CD4-positive, alpha-beta T cell treated with Interferon alpha-2 for 1 hour (primary cell): Measurements from ENCODE around the gene GLIS1.

ENCODE experiments used
- DNase-seq, 2 donors: peaks; one replicate each; pipeline ENCODE4 v3.0.0-alpha.2; 2020 to 2022

GLIS1 gene

GRCh38 chr1:53606197-53606596, 132.8 kb downstream of the GLIS1 start:
- DNase-seq, result no peak

- DNase-seq, result no peak
These were observed 133.8 kb downstream of the GLIS1 start for GRCh38 chr1:53605181-53605580.

- DNase-seq, result no peak
These were observed 134.6 kb downstream of the GLIS1 start for GRCh38 chr1:53604291-53604919.

GRCh38 chr1:53603431-53603830, 135.5 kb downstream of the GLIS1 start:
- no peak for DNase-seq

GRCh38 chr1:53601867-53602775, 136.8 kb downstream of the GLIS1 start:
- DNase-seq, result no peak

GRCh38 chr1:53601031-53601745, 137.8 kb downstream of the GLIS1 start:
- DNase-seq, result no peak

- DNase-seq, result peak; percentile 11 to 46
These were observed 138.4 kb downstream of the GLIS1 start for GRCh38 chr1:53600561-53600960.

- no peak for DNase-seq
These were observed 139.0 kb downstream of the GLIS1 start for GRCh38 chr1:53600001-53600400.

GRCh38 chr1:53599481-53599880, 139.5 kb downstream of the GLIS1 start:
- no peak for DNase-seq

GRCh38 chr1:53598966-53599365, 140.0 kb downstream of the GLIS1 start:
- no peak for DNase-seq

- no peak for DNase-seq
These were observed 143.1 kb downstream of the GLIS1 start for GRCh38 chr1:53595906-53596305.

- no peak for DNase-seq
These were observed 144.4 kb downstream of the GLIS1 start for GRCh38 chr1:53594391-53595180.

GRCh38 chr1:53593758-53594380, 145.1 kb downstream of the GLIS1 start:
- DNase-seq, result no peak

GRCh38 chr1:53592985-53593757, 145.8 kb downstream of the GLIS1 start:
- DNase-seq, result no peak

GRCh38 chr1:53592521-53592982, 146.4 kb downstream of the GLIS1 start:
- no peak for DNase-seq

GRCh38 chr1:53591924-53592323, 147.0 kb downstream of the GLIS1 start:
- DNase-seq, result no peak

- no peak for DNase-seq
These were observed 148.1 kb downstream of the GLIS1 start for GRCh38 chr1:53590531-53591515.

- DNase-seq, result no peak
These were observed 148.9 kb downstream of the GLIS1 start for GRCh38 chr1:53590104-53590503.

- DNase-seq, result no peak
These were observed 149.7 kb downstream of the GLIS1 start for GRCh38 chr1:53589043-53589887.
